NK-92 (cell line): Measurements from ENCODE around the gene STK26.
"Not testable (repeated sequence)": the region's sequence is repeated elsewhere in the genome, so short reads cannot be mapped to it uniquely, and the experiment has no call there.

ENCODE experiments used
- DNase-seq: peaks from one replicate; lab custom pipeline; 2025; ENCODE audit not compliant: unreplicated experiment; lab: John Stamatoyannopoulos, UW

STK26 gene

DNA sequence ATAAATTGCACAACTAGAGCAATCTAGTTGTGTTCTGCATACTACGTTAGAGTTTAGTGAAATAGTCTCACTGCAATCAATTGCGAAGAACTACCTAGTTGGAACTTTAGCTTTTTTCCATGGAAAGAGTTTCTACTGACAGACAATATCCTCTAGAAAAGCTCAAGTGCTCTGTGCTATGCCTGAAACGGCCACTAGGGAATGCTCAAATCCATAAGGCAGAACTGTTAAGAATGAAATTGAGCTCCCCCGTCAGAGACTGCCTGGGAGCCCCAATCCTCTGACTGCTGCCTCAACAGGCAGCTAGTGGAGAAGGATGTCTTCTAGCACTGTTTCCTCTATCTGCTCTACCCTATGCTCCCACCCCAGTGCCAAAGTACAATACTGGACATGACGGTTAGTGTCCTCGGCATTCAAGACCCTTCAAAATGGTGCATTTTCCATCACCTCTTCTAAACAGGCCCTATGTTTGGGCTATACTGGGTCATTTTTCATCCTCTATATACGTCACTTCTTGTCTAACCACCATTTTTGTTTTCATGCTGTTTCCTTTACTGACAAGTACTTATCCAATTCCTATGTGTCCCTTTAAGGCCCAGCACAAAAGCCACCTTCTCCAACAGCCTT is 69.5 kb downstream of the STK26 start:
- no peak for DNase-seq

DNA sequence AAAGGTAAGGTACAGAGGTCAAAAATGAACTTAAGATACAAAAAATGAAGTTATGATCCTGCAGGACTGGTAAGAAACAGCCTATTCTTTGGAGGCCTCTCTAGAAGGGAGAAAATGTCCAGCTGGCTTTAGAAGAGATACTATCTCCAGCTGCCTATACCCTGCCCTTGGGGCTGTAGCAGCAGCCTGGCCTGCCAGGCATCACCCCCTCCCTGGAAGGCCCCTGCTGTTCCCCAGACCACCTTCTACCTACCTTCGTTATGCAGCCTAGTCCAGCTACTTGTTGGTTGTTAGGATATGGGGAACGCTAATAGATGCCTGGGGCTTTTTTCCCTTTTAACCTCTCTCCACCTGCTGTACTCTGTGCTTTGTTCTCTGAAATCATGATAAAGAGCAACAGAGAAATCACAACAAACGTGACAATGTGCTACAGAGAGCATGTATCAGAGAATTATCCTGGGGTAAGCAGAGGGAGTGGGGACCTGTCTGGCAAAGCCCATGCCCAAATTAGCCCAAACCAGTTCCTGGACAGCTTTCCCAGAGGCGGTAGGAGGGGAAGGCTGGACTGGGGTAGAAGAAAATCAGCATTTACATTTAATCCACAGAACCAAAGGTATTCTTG is 70.2 kb downstream of the STK26 start:
- no peak for DNase-seq

DNA sequence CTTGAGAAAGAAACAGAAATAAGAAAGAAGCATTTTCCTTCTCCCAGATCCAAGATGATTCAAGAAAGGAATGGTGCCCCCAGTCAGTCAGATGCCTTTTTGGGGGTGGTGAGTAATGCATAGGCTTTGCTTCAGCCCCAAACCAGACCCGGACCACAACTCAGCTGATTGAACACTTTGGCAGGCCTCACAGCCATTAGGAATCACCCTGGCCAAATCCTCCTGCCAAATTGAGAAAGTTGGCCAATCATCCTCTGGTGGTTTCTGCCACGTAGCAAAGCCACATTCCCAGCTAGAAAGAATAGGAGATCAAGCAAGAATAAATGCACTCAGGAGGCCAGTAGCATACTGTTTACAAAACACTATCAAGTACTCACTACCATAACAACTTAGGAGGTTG is 71.1 kb downstream of the STK26 start:
- DNase-seq: no peak

- DNase-seq: not testable (repeated sequence)
Measured at GRCh38 chrX:132098704-132099103, 75.6 kb downstream of the STK26 start.

GRCh38 chrX:132101206-132101605 is 78.1 kb downstream of the STK26 start:
- no peak for DNase-seq

DNA sequence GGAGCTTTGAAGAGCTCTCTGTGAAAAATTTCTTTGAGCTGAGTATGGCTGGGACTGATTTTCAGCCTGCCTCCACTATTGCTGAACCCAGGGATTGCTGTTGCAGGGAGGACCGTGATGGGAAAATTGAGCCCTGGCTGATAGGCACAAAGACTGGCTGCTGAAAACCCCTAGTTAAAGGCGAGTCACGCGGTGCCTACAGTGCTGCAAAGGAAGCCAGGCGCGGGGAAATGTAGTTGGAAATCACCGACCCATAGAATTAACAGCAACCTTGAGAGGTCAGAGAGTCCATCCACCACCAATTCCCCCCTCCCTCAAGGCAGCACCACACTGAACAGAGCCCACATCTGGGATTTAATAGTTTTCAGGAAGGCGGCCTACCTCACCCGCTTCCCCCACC is 78.7 kb downstream of the STK26 start:
- no peak for DNase-seq

- DNase-seq: no peak
Measured at GRCh38 chrX:132107291-132107690, 84.2 kb downstream of the STK26 start.

DNA sequence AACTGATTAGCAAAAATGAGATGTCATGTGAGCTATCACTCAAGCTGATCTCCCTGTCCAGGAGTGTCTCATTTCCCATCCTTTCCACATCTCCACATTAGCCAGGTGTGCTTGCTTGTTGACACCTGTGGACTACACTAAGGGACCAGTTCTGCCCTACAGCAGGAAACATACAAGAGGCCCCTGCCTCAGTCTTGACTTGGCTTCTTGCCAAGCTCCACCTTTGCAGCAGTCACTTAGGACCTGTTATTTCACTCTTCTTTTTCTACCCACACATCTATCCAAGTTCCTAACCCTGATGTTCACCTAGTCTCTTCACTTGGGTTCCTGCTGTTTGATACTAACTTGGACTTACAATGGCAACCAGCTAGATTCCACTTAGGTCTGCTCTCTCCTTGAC is 91.5 kb downstream of the STK26 start:
- no peak for DNase-seq

- DNase-seq: no peak
Measured at GRCh38 chrX:132115792-132116191, 92.7 kb downstream of the STK26 start.

DNA sequence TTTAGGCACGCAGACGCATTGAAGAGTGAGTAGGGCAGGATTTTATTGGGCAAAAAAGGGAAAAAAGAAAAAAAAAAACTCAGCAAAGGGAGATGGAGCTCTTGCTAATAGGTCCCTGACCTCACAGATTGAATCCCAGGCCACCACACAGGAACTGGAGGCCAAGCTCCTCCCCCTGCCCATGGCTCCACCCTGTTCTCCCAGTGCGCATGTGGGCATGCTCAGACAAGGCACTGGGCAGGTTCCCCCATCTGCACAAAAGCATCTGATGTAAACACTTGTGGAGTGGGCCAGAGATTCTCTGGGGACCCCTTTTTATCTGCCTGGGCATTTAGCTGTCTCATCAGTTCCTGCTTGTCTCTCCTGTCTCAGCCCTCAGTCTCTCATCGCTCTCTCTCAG is 95.3 kb downstream of the STK26 start:
- DNase-seq: no peak

- DNase-seq: no peak
Measured at GRCh38 chrX:132119283-132119682, 96.2 kb downstream of the STK26 start.

GRCh38 chrX:132119821-132120515 is 96.9 kb downstream of the STK26 start:
- DNase-seq: no peak

- no peak for DNase-seq
Measured at GRCh38 chrX:132120913-132121312, 97.8 kb downstream of the STK26 start.
